Hepatocyte (in vitro differentiated cells): ENCODE data around the gene C1QTNF7.

Experiments
- CTCF ChIP-seq: fragments of 200-600 bp; sonication (generic); IDR thresholded peaks from 2 replicates; pipeline ENCODE4 v1.5.1; 2016; ENCODE audit warnings: antibody characterized with exemption, mild to moderate bottlenecking; ENCODE audit not compliant: poor library complexity
- EZH2 ChIP-seq: fragments of 200-600 bp; sonication (generic); IDR thresholded peaks from 2 replicates; pipeline ENCODE4 v1.6.1; 2016; ENCODE audit warnings: antibody characterized with exemption, mild to moderate bottlenecking, borderline replicate concordance

- TF ChIP-seq CTCF (no peak), EZH2 (no peak)
Measured at GRCh38 chr4:15420642-15421041, 7.2 kb upstream of the C1QTNF7 start.
